GM19372 (cell line): ENCODE data around the gene VPREB3.
"Not testable (repeated sequence)": the region's sequence is repeated elsewhere in the genome, so short reads cannot be mapped to it uniquely, and the experiment has no call there.

Experiments used
- ATAC-seq: cut with Tn5 transposase; IDR thresholded peaks from one replicate; pipeline ENCODE4 v1.9.1; 2021; ENCODE audit warnings: mild to moderate bottlenecking, low read depth, moderate library complexity; ENCODE audit not compliant: unreplicated experiment

The VPREB3 gene

DNA sequence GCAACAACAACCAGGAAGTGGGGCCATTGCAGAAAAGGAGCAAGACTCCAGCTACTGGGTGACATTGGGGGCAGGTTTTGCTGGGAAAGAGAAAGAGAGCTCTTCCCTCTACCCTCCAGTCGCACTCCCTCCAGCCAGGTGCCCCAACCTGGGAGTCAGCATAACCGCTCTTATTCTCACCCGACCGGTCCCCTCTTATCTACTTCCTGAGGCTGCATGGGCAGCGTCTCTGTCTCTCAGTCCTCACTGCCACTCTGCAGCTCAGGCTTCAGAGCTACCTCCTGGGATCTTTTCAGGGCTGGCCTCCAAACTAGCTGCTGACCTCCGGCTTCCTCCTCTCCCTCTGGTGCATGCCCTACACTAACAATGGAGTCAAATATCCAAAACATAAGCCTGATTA is 8.4 kb downstream of the VPREB3 start:
- no peak for ATAC-seq

DNA sequence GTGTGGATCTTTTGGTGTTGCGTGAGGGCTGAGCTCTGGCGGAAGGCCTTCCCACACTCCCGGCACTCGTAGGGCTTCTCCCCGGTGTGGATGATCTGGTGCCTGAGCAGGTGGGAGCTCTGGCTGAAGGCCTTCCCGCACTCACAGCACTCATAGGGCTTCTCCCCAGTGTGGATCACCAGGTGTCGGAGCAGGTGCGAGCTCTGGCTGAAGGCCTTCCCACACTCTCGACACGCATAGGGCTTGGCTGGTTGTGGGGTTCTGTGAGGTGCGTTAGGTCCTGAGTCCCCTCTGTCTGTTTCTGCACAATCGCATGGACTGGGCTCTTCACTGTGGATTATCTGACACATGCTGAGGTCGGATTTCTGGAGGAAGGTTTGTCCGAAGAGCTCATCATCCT is 9.7 kb downstream of the VPREB3 start:
- ATAC-seq: no peak

DNA sequence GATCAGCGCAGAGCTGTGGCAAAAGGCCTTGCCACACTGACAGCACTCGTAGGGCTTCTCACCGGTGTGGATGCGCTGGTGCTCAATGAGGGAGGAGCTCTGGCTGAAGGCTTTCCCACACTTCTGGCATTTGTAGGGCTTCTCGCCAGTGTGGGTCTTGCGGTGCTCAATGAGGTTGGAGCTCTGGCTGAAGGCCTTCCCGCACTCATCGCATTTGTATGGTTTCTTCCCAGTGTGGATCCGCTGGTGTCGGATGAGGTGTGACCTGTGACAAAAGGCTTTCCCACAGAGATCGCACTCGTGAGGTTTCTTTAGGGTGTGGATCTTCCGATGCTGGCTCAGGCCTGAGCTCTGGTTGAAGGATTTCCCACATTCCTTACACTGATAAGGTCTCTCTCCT is 10.2 kb downstream of the VPREB3 start:
- ATAC-seq: no peak

- no peak for ATAC-seq
Observed at GRCh38 chr22:23743303-23743705, 10.9 kb downstream of the VPREB3 start.

DNA sequence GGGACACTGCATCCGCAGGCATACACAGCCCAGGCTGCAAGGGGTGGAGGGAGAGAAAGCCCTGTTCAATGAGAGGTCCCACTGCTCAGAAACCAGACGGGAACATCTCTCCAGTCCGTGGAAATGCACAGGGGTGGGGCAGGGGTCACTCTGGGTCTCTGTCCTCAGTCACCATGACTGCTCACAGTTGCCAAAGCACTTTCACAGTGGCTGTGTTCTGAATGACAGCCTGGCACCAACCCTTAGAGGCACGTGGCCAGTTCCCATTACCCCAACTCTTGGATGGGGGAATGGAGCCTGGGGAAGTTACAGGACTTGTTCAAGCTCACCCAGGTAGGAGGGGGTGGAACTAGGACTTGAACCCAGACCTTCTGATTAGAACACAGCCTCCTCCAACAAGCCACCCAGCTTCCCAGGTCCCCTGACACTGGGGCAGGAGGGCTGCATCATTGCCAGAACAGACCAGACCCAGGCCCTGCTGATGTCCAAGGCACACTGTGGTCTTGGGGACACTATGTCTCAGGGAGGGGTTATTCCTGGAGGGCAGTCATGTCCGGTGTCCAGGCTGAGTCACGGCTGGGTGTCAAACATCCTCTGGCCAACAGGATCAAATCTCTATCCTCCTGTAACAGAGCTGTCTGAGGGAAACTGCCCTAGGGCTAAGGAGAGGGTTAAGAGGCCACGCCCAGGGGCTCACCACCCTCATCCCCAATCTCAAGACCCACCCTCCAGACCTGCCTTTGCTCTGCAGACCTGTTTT is 11.5 kb downstream of the VPREB3 start:
- ATAC-seq: no peak

DNA sequence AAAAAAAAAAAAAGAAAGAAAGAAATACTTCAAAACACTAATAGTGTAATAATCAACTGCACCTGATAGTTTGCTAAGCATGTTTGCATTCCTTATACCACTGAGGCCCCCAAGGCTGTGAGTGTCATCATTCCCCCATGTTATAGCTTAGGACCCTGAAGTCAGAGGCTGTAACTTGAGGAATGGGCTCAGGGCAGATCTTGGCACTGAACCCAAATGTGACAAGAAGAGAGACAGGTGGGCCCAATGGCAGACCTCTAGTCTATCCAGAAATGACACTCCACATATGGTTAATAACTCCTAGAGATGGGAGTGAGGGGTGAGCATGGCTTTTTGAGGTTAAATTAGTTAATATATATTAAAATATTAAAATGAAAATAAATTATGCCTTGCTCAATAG is 16.5 kb downstream of the VPREB3 start:
- ATAC-seq: no peak

DNA sequence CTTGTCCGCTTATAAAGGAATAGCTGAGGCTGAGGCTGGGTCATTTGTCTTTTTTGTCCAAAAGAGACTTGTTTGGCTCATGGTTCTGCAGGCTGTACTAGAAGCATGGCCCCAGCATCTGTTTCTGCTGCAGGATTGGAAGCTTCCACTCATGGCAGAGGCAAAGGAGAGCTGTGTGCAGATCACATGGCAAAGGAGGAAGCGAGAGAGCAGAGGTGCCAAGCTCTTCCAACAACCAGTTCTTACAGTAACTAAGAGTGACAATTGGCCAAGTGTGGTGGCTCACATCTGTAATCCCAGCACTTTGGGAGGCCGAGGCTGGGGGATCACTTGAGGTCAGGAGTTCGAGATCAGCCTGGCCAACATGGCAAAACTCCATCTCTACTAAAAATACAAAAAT is 26.1 kb downstream of the VPREB3 start:
- not testable (repeated sequence) for ATAC-seq

- no peak for ATAC-seq
Observed at GRCh38 chr22:23722724-23723123, 31.5 kb downstream of the VPREB3 start.

GRCh38 chr22:23722160-23722559 is 32.1 kb downstream of the VPREB3 start:
- ATAC-seq: no peak

DNA sequence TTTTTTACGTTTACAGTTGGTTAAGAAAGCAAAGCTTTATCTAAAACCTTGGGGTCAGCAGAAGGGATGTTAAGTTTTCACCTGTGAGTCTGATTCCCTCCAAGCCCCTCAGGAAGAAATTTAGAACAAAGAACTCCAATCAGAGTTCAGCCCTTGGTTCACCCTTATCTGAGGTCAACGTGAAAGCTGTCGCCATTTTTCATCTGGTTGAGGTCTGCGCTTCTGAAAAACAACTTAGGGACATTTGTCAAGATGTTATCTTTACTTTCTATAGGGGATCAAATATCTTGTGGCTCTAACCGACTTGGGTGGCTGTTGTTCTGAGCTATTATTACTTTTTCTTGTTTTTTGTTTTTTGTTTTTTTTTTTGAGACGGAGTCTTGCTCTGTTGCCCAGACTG is 33.4 kb downstream of the VPREB3 start:
- ATAC-seq: no peak

DNA sequence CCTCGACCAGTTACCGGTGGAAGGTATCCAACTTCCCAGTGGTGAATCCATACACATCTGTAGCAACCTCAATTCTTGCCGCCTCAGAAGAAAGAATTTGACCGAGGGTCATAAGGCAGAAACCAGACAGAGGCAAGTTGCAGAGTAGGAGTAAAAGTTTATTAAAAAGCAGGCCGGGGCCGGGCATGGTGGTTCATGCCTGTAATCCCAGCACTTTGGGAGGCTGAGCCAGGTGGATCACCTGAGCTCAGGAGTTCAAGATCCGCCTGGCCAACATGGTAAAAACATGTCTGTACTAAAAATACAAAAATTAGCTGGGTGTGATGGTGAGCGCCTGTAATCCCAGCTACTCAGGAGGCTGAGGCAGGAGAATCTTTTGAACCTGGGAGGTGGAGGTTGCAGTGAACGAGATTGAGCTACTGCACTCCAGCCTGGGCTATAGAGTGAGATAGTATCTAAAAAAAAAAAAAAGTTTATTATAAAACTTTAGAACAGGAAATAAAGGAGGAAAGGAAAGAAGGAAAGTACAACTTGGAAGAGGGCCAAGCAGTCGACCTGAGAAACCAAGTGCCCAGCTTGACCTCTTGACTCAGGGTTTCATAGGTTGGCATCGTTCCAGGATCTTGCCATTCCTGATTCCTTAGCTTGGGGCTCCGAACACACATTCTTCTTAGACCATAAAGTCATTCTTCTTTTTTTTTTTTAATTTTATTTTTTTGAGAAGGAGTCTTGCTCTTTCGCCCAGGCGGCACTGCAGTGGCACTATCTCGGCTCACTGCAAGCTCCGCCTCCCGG is 35.7 kb downstream of the VPREB3 start:
- ATAC-seq: no peak

GRCh38 chr22:23716811-23717801 is 37.1 kb downstream of the VPREB3 start:
- ATAC-seq: peak; percentile 78

- ATAC-seq: no peak
Observed at GRCh38 chr22:23715806-23716375, 38.3 kb downstream of the VPREB3 start.

GRCh38 chr22:23714596-23715578 is 39.3 kb downstream of the VPREB3 start:
- no peak for ATAC-seq

DNA sequence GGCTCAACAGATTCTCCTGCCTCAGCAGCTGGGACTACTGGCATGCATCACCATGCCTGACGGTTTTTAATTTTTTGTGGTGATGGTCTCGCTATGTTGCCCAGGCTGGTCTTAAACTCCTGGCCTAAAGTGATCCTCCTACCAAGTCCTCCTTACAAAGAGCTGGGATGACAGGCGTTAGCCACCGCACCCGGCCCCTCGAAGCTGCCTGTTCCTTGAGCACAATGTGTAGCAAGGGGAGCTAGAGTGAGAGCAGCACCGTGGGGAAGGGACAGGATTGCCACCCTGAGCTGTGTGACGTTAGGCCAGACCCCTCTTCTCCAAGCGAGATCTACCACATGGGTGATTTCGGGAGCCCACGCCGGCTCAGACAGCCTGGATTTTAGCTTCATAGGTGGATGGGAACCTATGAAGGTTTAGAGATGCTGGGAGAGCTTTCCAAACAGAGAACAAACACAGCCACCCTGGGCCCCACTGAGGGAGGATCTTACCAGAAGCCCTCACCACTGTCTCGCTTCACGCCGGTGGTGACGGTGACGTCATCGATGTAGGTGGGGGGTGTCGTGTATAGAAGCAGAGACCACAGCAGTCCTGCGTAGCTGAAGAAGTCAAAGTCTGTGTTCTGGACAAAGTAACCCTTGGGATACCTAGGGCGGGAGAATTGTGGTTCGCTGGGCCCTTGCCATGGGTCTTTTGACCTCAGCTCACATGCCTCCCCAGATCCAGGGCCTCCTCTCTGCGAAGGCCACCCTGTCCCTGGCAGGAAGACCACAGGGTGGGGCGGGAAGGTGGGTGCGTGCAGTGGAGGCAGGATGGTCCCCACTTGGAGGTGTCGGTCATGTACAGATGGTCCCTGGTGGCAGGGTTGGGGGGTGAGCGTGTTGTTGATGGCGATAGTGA is 40.3 kb downstream of the VPREB3 start:
- no peak for ATAC-seq

GRCh38 chr22:23712256-23712655 is 42.0 kb downstream of the VPREB3 start:
- no peak for ATAC-seq

DNA sequence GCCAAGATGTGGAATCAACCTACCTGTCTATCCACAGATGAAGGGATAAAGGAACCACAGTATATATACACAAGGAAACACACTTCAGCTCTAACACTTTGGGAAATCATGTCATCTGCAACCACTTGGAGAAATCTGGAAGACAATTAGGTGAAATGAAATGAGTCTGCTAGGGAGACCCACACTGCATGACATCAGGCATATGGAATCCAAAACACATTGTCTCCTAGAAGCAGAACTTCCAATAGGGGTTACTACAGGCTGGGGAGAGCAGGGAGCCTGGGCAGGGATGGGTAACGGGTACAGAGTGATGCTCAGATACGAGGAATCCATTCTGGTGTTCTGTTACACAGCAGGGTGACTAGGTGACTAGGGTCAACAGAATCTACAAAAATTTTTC is 45.1 kb downstream of the VPREB3 start:
- ATAC-seq: no peak

GRCh38 chr22:23708270-23708669 is 46.0 kb downstream of the VPREB3 start:
- no peak for ATAC-seq
